HG03571 (cell line): ENCODE data around the gene ERC1.
A peak's percentile ranks its signal among the peaks of the same experiment; 100 is the strongest.

Experiments used
- ATAC-seq: cut with Tn5 transposase; IDR thresholded peaks from one replicate; pipeline ENCODE4 v1.9.1; 2021; ENCODE audit not compliant: unreplicated experiment

ERC1 gene

GRCh38 chr12:1528791-1529190, 537.8 kb downstream of the ERC1 start:
- no peak for ATAC-seq

- no peak for ATAC-seq
Measured at GRCh38 chr12:1529228-1529861, 538.3 kb downstream of the ERC1 start.

- no peak for ATAC-seq
Measured at GRCh38 chr12:1529862-1530591, 539.0 kb downstream of the ERC1 start.

- ATAC-seq, result no peak
Measured at GRCh38 chr12:1530592-1531152, 539.6 kb downstream of the ERC1 start.

- no peak for ATAC-seq
Measured at GRCh38 chr12:1531153-1531653, 540.2 kb downstream of the ERC1 start.

- ATAC-seq, result no peak
Measured at GRCh38 chr12:1531654-1532374, 540.8 kb downstream of the ERC1 start.

GRCh38 chr12:1532375-1533165, 541.5 kb downstream of the ERC1 start:
- ATAC-seq, result no peak

- peak; percentile 12 for ATAC-seq
Measured at GRCh38 chr12:1533205-1533601, 542.2 kb downstream of the ERC1 start.

- peak; percentile 49 for ATAC-seq
Measured at GRCh38 chr12:1533602-1534304, 542.7 kb downstream of the ERC1 start.

- ATAC-seq, result peak; percentile 31
Measured at GRCh38 chr12:1534748-1535147, 543.7 kb downstream of the ERC1 start.

- ATAC-seq, result no peak
Measured at GRCh38 chr12:1536817-1537216, 545.8 kb downstream of the ERC1 start.

GRCh38 chr12:1539135-1539534, 548.1 kb downstream of the ERC1 start:
- no peak for ATAC-seq

- no peak for ATAC-seq
Measured at GRCh38 chr12:1540690-1541089, 549.7 kb downstream of the ERC1 start.

- ATAC-seq, result no peak
Measured at GRCh38 chr12:1542599-1542998, 551.6 kb downstream of the ERC1 start.

- no peak for ATAC-seq
Measured at GRCh38 chr12:1544996-1545700, 554.1 kb downstream of the ERC1 start.
